HCT116 (cell line): Measurements from ENCODE around the gene M6PR.

Experiments
- CEBPB ChIP-seq: IDR thresholded peaks from 2 replicates; pipeline ENCODE4 v1.6.1; 2012; ENCODE audit warnings: low read depth
- EGR1 ChIP-seq: IDR thresholded peaks from 2 replicates; pipeline ENCODE4 v1.6.1; 2012; ENCODE audit warnings: low read depth
- JUND ChIP-seq: IDR thresholded peaks from 2 replicates; pipeline ENCODE4 v1.6.1; 2012
- TF ChIP-seq, protein P1 (sequence below): IDR thresholded peaks from 2 replicates; pipeline ENCODE4 v1.6.1; 2012; ENCODE audit warnings: low read depth
- TF ChIP-seq, protein P2 (sequence below), 3 experiments: fragments of 200-600 bp in 1 of 3; sonication (generic) in 1 of 3; IDR thresholded peaks in 2 of 3; conservative IDR thresholded peaks in 1 of 3; 2 replicates each; pipeline ENCODE4 v1.5.1; 2012 to 2017; ENCODE audit warnings: low read depth in 2 of 3, low read length in 2 of 3, antibody characterized with exemption in 1 of 3, borderline replicate concordance in 1 of 3, control low read depth in 1 of 3, mild to moderate bottlenecking in 1 of 3, mixed read lengths in 1 of 3, mixed run types in 1 of 3, moderate library complexity in 1 of 3; ENCODE audit not compliant: insufficient read depth in 1 of 3

DNA sequence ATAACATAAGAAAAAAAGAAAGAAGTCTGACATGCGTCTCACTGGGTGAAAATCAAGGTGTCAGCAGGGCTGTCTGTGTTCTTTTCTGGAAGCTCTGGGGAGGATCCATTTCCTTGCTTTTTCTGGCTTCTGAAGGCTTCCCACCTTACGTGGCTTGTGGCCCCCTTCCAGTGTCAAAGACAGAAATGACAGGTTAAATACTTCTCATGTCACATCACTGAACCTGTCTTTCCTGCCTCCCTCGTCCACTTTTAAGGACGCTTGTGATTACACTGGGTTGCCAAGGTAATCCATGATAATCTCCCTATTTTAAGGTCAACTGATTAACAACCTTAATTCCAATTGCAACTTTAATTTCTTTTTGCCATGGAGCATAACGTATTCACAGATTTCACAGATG, 39.7 kb downstream of the M6PR start:
- TF ChIP-seq JUND: no peak
- TF ChIP-seq, protein P1, sequence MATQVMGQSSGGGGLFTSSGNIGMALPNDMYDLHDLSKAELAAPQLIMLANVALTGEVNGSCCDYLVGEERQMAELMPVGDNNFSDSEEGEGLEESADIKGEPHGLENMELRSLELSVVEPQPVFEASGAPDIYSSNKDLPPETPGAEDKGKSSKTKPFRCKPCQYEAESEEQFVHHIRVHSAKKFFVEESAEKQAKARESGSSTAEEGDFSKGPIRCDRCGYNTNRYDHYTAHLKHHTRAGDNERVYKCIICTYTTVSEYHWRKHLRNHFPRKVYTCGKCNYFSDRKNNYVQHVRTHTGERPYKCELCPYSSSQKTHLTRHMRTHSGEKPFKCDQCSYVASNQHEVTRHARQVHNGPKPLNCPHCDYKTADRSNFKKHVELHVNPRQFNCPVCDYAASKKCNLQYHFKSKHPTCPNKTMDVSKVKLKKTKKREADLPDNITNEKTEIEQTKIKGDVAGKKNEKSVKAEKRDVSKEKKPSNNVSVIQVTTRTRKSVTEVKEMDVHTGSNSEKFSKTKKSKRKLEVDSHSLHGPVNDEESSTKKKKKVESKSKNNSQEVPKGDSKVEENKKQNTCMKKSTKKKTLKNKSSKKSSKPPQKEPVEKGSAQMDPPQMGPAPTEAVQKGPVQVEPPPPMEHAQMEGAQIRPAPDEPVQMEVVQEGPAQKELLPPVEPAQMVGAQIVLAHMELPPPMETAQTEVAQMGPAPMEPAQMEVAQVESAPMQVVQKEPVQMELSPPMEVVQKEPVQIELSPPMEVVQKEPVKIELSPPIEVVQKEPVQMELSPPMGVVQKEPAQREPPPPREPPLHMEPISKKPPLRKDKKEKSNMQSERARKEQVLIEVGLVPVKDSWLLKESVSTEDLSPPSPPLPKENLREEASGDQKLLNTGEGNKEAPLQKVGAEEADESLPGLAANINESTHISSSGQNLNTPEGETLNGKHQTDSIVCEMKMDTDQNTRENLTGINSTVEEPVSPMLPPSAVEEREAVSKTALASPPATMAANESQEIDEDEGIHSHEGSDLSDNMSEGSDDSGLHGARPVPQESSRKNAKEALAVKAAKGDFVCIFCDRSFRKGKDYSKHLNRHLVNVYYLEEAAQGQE: no peak
- TF ChIP-seq, protein P2, sequence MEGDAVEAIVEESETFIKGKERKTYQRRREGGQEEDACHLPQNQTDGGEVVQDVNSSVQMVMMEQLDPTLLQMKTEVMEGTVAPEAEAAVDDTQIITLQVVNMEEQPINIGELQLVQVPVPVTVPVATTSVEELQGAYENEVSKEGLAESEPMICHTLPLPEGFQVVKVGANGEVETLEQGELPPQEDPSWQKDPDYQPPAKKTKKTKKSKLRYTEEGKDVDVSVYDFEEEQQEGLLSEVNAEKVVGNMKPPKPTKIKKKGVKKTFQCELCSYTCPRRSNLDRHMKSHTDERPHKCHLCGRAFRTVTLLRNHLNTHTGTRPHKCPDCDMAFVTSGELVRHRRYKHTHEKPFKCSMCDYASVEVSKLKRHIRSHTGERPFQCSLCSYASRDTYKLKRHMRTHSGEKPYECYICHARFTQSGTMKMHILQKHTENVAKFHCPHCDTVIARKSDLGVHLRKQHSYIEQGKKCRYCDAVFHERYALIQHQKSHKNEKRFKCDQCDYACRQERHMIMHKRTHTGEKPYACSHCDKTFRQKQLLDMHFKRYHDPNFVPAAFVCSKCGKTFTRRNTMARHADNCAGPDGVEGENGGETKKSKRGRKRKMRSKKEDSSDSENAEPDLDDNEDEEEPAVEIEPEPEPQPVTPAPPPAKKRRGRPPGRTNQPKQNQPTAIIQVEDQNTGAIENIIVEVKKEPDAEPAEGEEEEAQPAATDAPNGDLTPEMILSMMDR (IDR thresholded peaks at IDR 0.05 in 2 of 3, conservative IDR thresholded peaks at IDR 0.05 in 1 of 3; ENCODE audit: borderline replicate concordance in 1 of 3, insufficient read depth in 1 of 3, low read depth in 2 of 3, low read length in 2 of 3): no peak
- TF ChIP-seq CEBPB: no peak
- no peak for TF ChIP-seq EGR1
